Memory B cell (primary cell): ENCODE results near the gene SPEN.
"Not testable (repeated sequence)": the region's sequence is repeated elsewhere in the genome, so short reads cannot be mapped to it uniquely, and the experiment has no call there.

Experiments used
- ATAC-seq: fragments of 150-1000 bp; cut with Tn5 transposase; 2 replicates; pipeline ENCODE4 v1.10.0; 2021; ENCODE audit warnings: low read depth, mild to moderate bottlenecking, moderate library complexity
- DNase-seq, 2 donors: peaks; one replicate each; pipeline ENCODE4 v3.0.0; 2022; ENCODE audit warnings: low spot score in 2 of 2
- H3K27ac Mint-ChIP-seq: one replicate; pipeline ENCODE4 v1.8.0; 2022; ENCODE audit warnings: mild to moderate bottlenecking, moderate library complexity, mixed read lengths
- H3K27me3 Mint-ChIP-seq: one replicate; pipeline ENCODE4 v1.8.0; 2022; ENCODE audit warnings: mixed read lengths
- H3K36me3 Mint-ChIP-seq: one replicate; pipeline ENCODE4 v1.8.0; 2022; ENCODE audit warnings: mild to moderate bottlenecking, mixed read lengths
- H3K4me1 Mint-ChIP-seq: one replicate; pipeline ENCODE4 v1.8.0; 2022; ENCODE audit warnings: mixed read lengths
- H3K4me3 Mint-ChIP-seq: one replicate; pipeline ENCODE4 v1.8.0; 2022; ENCODE audit warnings: mild to moderate bottlenecking, moderate library complexity, mixed read lengths
- H3K9me3 Mint-ChIP-seq: one replicate; pipeline ENCODE4 v1.8.0; 2022; ENCODE audit warnings: mixed read lengths

The SPEN gene

GRCh38 chr1:15977947-15978346, 130.4 kb downstream of the SPEN start:
- H3K4me3 Mint-ChIP-seq, H3K27ac Mint-ChIP-seq, H3K27me3 Mint-ChIP-seq, DNase-seq, H3K9me3 Mint-ChIP-seq, ATAC-seq, H3K36me3 Mint-ChIP-seq: not testable (repeated sequence)
- H3K4me1 Mint-ChIP-seq: peaks cover 19% of the 10 kb centered on the region

GRCh38 chr1:15981679-15982078, 134.2 kb downstream of the SPEN start:
- H3K27me3 Mint-ChIP-seq: no peaks in the 10 kb centered on the region
- H3K9me3 Mint-ChIP-seq: peaks cover under 1% of the 10 kb centered on the region
- H3K4me3 Mint-ChIP-seq: no peak overlapping the region
- ATAC-seq (no peak), DNase-seq (no peak)
- H3K4me1 Mint-ChIP-seq: peaks cover under 1% of the 10 kb centered on the region
- H3K36me3 Mint-ChIP-seq: no peaks in the 10 kb centered on the region
- no peak overlapping the region for H3K27ac Mint-ChIP-seq

GRCh38 chr1:15983275-15983674, 135.8 kb downstream of the SPEN start:
- ATAC-seq: no peak
- Mint-ChIP-seq H3K36me3 (no peaks in the 10 kb centered on the region), H3K27ac (no peak overlapping the region)

GRCh38 chr1:15985611-15986297, 138.2 kb downstream of the SPEN start:
- H3K36me3 Mint-ChIP-seq: no peaks in the 10 kb centered on the region
- H3K4me3 Mint-ChIP-seq: no peak overlapping the region
- H3K9me3 Mint-ChIP-seq: no peaks in the 10 kb centered on the region
- no peaks in the 10 kb centered on the region for H3K4me1 Mint-ChIP-seq
- no peak overlapping the region for H3K27ac Mint-ChIP-seq
- ATAC-seq: no peak
- H3K27me3 Mint-ChIP-seq: peaks cover 4% of the 10 kb centered on the region
- DNase-seq: no peak

More at GRCh38 chr1:15983275-15983674, 135.8 kb downstream of the SPEN start:
- H3K4me1 Mint-ChIP-seq: no peaks in the 10 kb centered on the region
- H3K9me3 Mint-ChIP-seq: no peaks in the 10 kb centered on the region
- H3K4me3 Mint-ChIP-seq: no peak overlapping the region
- no peak for DNase-seq
- H3K27me3 Mint-ChIP-seq: no peaks in the 10 kb centered on the region

- H3K9me3 Mint-ChIP-seq: no peaks in the 10 kb centered on the region
- peaks cover 4% of the 10 kb centered on the region for H3K27me3 Mint-ChIP-seq
- DNase-seq (no peak), ATAC-seq (no peak)
- H3K4me1 Mint-ChIP-seq: no peaks in the 10 kb centered on the region
- H3K27ac Mint-ChIP-seq: no peak overlapping the region
- no peak overlapping the region for H3K4me3 Mint-ChIP-seq
- H3K36me3 Mint-ChIP-seq: no peaks in the 10 kb centered on the region
Measured at GRCh38 chr1:15988856-15989736, 141.6 kb downstream of the SPEN start.

GRCh38 chr1:15989776-15990175, 142.3 kb downstream of the SPEN start:
- no peak for ATAC-seq
- no peak overlapping the region for H3K27ac Mint-ChIP-seq
- no peaks in the 10 kb centered on the region for H3K4me1 Mint-ChIP-seq
- no peak overlapping the region for H3K4me3 Mint-ChIP-seq
- H3K9me3 Mint-ChIP-seq: no peaks in the 10 kb centered on the region
- peaks cover 4% of the 10 kb centered on the region for H3K27me3 Mint-ChIP-seq
- DNase-seq: no peak
- no peaks in the 10 kb centered on the region for H3K36me3 Mint-ChIP-seq
